ENCODE measurements around the gene ABCF1.

DNA sequence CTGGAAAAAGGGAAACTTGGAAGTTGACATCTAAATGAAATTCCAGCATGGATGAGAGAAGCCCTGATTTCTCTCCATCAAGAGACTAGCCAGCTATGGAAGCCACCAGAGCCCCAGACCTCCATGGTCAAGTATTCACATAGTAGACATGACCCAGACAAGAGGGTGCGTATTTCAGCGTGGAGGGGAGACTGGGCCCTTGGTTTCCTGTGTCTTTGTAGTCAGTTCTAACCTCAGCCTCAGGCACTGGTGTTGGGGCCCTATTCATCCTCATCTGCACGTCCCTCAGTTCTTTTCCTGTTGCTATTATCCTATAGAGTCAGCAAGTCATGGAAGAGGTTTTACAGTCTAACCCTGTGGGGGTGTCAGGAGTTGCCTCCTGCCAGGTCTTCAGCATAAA lies 27.4 kb upstream of the ABCF1 start:
- TF ChIP-seq, protein P1, sequence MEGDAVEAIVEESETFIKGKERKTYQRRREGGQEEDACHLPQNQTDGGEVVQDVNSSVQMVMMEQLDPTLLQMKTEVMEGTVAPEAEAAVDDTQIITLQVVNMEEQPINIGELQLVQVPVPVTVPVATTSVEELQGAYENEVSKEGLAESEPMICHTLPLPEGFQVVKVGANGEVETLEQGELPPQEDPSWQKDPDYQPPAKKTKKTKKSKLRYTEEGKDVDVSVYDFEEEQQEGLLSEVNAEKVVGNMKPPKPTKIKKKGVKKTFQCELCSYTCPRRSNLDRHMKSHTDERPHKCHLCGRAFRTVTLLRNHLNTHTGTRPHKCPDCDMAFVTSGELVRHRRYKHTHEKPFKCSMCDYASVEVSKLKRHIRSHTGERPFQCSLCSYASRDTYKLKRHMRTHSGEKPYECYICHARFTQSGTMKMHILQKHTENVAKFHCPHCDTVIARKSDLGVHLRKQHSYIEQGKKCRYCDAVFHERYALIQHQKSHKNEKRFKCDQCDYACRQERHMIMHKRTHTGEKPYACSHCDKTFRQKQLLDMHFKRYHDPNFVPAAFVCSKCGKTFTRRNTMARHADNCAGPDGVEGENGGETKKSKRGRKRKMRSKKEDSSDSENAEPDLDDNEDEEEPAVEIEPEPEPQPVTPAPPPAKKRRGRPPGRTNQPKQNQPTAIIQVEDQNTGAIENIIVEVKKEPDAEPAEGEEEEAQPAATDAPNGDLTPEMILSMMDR (IDR thresholded peaks at IDR 0.05), result no peak
- no peak for TF ChIP-seq POLR2A (IDR thresholded peaks at IDR 0.05)

Measured in lower leg skin (tissue), 3 donors.